Ectodermal cell (in vitro differentiated cells): ENCODE results near the gene UMOD.
"Not testable (repeated sequence)": the region's sequence is repeated elsewhere in the genome, so short reads cannot be mapped to it uniquely, and the experiment has no call there.

ENCODE experiments used
- H3K27ac ChIP-seq: 2 replicates; pipeline ENCODE4 v1.7.0; 2013; ENCODE audit warnings: mild to moderate bottlenecking, low read depth, low read length; ENCODE audit not compliant: insufficient read depth, poor library complexity, severe bottlenecking
- H3K27me3 ChIP-seq: 2 replicates; pipeline ENCODE4 v1.7.0; 2013; ENCODE audit warnings: mild to moderate bottlenecking, low read length; ENCODE audit not compliant: insufficient read depth, control insufficient read depth, poor library complexity, severe bottlenecking
- H3K36me3 ChIP-seq: one replicate; pipeline ENCODE4 v1.7.0; 2013; ENCODE audit warnings: low read length; ENCODE audit not compliant: control insufficient read depth, insufficient read depth
- H3K4me1 ChIP-seq: one replicate; pipeline ENCODE4 v1.7.0; 2013; ENCODE audit warnings: low read length; ENCODE audit not compliant: control insufficient read depth, insufficient read depth
- H3K4me3 ChIP-seq: 2 replicates; pipeline ENCODE4 v1.7.0; 2013; ENCODE audit warnings: low read depth, low read length, control low read depth; ENCODE audit not compliant: insufficient read depth
- H3K9me3 ChIP-seq: 2 replicates; pipeline ENCODE4 v1.7.0; 2013; ENCODE audit warnings: mild to moderate bottlenecking, low read length, moderate library complexity; ENCODE audit not compliant: control insufficient read depth
- WGBS, 2 experiments: methylation state at CpG; one replicate each; pipeline ENCODE4 v1.1.7; 2013; ENCODE audit warnings: missing lambda C conversion rate in 2 of 2; 5-methylcytosine and 5-hydroxymethylcytosine counted together

Gene UMOD

DNA sequence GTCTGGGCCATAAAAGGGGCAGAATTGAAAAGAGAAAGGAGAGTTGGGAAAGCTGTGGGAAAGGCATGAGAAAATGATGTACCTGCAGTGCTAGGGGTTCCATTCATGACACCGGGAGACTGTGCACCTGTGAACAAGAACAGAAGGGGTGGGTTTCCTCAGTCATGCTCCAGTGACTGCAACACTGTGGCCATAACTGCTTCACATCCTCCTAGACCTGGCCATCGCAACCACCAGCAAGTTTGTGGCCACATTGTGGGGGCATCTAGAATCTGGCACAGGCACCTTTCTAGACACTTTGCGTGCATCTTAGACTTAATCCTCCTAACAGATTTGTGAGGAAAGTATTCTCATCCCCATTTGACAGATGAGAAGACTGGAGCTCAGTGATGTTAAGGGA lies 37.9 kb downstream of the UMOD start:
- Histone ChIP-seq H3K4me1 (no peaks in the 10 kb centered on the region), H3K27me3 (no peaks in the 10 kb centered on the region), H3K4me3 (no peak overlapping the region), H3K27ac (no peak overlapping the region), H3K9me3 (no peaks in the 10 kb centered on the region), H3K36me3 (no peaks in the 10 kb centered on the region)
- 92 to 95% methylated on average over 3 of the region's 3 CpGs for WGBS, 2 experiments

DNA sequence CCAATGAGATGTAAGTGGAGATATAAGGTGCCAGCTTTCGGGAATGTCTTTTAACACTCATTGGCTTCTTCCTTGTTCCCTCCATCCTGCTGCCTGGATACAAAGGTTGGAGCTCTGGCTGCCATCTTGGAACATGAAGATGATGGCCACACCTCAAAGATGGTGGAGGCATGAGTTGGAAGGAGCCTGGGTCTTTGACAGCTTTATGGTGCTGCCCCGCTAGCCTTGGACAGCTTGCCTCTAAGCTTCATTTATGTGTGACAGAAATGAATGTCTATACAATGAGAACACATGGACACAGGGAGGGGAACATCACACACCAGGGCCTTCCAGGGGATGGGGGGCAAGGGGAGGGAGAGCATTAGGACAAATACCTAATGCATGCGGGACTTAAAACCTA lies 38.8 kb downstream of the UMOD start:
- no peak overlapping the region for H3K4me3 ChIP-seq
- no peak overlapping the region for H3K27ac ChIP-seq
- no peaks in the 10 kb centered on the region for H3K4me1 ChIP-seq
- no peaks in the 10 kb centered on the region for H3K27me3 ChIP-seq
- H3K9me3 ChIP-seq: no peaks in the 10 kb centered on the region
- 96% methylated on average over 2 to 3 of the region's 3 CpGs for WGBS, 2 experiments
- no peaks in the 10 kb centered on the region for H3K36me3 ChIP-seq

DNA sequence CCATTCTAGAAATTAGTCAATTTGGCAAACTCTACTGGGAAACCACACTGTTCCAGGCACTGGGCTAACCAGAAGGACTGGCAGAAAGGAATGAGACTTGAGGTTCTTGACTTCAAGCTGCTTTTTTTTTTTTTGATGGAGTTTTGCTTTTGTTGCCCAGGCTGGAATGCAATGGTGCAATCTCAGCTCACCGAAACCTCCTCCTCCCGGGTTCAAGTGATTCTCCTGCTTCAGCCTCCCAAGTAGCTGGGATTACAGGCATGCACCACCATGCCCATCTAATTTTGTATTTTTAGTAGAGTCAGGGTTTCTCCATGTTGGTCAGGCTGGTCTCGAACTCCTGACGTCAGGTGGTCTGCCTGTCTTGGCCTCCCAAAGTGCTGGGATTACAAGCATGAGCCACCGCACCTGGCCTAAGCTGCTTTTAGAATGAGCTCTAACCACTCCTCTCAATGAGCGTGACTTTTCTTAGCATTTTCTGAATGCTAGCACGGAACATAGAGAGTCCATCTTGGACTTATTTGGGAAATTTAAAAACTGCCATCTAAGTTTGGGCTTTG lies 39.9 kb downstream of the UMOD start:
- H3K4me1 ChIP-seq, H3K27ac ChIP-seq: not testable (repeated sequence)
- 94 to 95% methylated on average over 7 of the region's 7 CpGs for WGBS, 2 experiments

DNA sequence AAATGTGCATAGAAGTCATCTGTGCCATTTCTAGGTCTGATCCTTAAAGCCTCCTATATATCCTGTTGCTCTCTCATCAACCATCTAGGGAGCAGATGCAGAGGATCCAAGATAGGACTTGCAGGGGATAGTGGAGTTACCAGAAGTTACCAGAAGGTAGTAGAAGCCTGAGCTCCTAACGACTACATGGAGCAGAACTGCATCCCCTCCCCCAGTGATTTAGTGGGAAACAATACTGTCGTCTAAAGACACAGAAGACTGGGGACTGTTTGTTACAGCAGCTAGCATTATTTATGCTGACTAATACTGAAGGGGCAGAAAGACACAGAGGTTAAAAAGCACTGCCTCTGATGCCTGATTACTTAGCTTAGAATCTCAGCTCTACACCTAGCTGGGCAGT lies 41.0 kb downstream of the UMOD start:
- WGBS, 2 experiments: 80 to 89% methylated on average over 2 of the region's 2 CpGs

More for the DNA sequence above, 39.9 kb downstream of the UMOD start:
- not testable (repeated sequence) for H3K27me3 ChIP-seq, H3K9me3 ChIP-seq, H3K36me3 ChIP-seq, H3K4me3 ChIP-seq

DNA sequence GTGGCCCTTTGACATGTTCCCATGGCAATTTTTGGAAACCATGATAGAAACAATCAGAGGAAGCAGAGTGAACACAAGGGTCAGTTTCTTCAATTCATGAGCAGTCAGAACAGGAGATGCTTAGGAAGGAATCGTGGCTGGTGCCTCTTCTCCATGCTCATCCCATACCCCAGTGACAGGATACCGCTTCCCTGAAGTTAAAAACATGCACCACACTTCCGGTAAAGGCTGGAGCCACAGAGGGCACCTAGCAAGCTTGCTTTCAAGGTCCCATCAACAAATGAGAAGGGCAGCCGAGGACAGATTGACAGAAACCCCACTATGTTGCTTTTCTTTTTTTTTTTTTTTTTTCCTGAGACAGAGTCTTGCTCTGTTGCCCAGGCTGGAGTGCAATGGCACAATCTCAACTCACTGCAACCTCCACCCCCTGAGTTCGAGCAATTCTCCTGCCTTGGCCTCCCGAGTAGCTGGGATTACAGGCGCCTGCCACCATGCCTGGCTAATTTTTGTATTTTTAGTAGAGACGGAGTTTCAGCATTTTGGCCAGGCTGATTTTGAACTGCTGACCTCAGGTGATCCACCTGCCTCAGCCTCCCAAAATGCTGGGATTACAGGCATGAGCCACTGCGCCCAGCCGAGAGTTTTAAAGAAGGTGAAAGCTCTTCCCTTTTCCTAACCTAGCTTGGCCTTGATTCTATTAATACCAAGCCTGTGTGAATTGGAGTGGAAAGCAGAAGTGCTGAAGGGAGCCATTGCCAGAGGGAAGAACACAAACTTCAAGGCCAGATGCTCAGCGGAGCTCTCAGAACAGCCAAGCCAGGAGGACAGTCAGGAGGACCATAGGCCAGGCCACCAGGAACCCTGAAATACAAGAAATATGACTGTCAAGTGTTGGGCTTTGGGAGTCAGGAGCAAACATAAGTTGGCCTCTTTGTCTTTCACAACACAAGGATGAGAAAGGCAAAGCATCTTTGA lies 41.8 kb downstream of the UMOD start:
- no peak overlapping the region for H3K4me3 ChIP-seq
- 91% methylated on average over 11 of the region's 11 CpGs for WGBS, 2 experiments
- no peaks in the 10 kb centered on the region for H3K4me1 ChIP-seq
- no peak overlapping the region for H3K27ac ChIP-seq
- no peaks in the 10 kb centered on the region for H3K36me3 ChIP-seq
- H3K9me3 ChIP-seq: no peaks in the 10 kb centered on the region
- H3K27me3 ChIP-seq: no peaks in the 10 kb centered on the region

More for the DNA sequence above, 41.0 kb downstream of the UMOD start:
- Histone ChIP-seq H3K27ac (no peak overlapping the region), H3K9me3 (no peaks in the 10 kb centered on the region), H3K27me3 (no peaks in the 10 kb centered on the region), H3K4me1 (no peaks in the 10 kb centered on the region), H3K36me3 (no peaks in the 10 kb centered on the region), H3K4me3 (no peak overlapping the region)

DNA sequence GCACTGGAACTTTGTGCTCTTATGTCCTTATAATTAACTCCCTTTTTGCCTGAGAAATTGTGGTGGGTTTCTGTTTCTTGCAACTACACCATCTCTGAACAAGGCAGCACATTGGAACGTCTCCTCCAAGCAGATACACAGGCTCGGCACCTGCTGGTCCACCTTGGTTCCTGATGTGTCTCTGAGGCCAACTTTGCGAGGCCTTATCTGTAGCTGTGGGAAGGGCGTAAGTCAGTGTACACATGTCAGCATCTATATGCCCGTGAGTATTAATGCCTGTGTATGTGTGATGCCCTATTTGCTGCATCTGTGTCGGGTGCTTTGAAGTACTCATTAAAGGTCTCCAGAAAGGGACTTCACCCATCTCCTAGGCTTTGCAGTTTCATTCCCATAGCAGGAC lies 42.7 kb downstream of the UMOD start:
- H3K36me3 ChIP-seq: no peaks in the 10 kb centered on the region
- H3K27me3 ChIP-seq: no peaks in the 10 kb centered on the region
- H3K4me1 ChIP-seq: no peaks in the 10 kb centered on the region
- no peaks in the 10 kb centered on the region for H3K9me3 ChIP-seq
- no peak overlapping the region for H3K4me3 ChIP-seq
- H3K27ac ChIP-seq: no peak overlapping the region
- WGBS, 2 experiments: 94 to 95% methylated on average over 6 of the region's 6 CpGs

DNA sequence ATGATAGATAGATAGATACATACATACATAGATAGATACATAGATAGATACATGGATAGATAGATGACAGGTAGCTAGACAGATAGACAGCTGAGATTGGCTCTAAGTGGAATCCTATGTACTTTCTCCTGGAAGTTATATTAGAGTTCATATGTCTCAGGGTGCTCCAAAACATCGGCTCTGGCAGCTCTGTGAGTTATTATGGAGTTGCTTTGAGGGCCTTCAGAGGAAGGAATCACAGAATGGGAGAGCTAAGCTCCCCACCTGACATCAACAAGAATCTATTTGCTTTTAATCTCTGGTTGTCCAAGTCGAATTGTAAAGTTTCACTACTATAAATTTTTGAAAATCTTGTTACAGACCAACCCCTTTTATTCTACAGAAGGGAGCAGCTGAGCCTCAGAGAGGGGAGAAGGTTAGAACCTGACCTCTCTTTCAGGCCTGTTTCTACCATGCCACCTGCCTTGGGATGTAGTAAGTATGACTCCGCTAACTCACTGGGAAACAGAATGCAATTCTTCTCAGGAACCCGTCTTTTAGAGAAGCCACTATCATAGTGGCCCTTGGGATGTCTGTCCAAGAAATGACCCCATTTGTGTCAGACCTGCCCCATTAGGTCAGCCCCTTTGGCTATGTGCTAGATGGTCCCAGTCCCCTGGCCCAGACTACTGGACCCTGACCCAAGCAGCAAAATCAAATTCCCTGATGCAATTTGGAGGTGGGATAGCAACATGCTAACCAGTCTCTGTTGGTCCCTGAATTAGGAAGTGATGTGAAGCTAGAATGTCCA lies 43.5 kb downstream of the UMOD start:
- H3K9me3 ChIP-seq: no peaks in the 10 kb centered on the region
- H3K36me3 ChIP-seq: no peaks in the 10 kb centered on the region
- H3K27ac ChIP-seq: no peak overlapping the region
- no peaks in the 10 kb centered on the region for H3K4me1 ChIP-seq
- no peaks in the 10 kb centered on the region for H3K27me3 ChIP-seq
- WGBS, 2 experiments: 88 to 90% methylated on average over 4 of the region's 4 CpGs
- no peak overlapping the region for H3K4me3 ChIP-seq

DNA sequence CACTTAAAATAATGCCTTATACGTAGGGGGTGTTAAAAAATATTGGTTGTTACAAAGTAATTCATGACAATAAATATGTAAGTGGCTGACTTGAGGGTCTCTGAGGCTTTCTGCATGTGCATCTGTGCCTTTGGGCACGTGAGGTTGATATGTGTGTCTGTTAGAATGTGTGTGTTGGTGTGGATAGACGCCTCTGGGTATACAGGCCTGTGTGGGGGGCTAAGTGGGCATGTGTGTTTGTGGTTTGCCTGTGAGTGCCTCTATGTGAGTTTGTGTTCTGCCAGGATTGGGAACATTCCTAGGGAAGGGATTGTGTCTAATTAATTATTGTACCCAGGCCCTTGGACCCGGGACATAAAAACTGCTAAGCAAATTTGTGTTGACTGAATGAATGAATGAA lies 44.2 kb downstream of the UMOD start:
- Histone ChIP-seq H3K36me3 (no peaks in the 10 kb centered on the region), H3K4me1 (no peaks in the 10 kb centered on the region), H3K9me3 (no peaks in the 10 kb centered on the region), H3K27ac (no peak overlapping the region), H3K27me3 (no peaks in the 10 kb centered on the region), H3K4me3 (no peak overlapping the region)
- WGBS, 2 experiments: 90% methylated on average over 4 of the region's 4 CpGs

DNA sequence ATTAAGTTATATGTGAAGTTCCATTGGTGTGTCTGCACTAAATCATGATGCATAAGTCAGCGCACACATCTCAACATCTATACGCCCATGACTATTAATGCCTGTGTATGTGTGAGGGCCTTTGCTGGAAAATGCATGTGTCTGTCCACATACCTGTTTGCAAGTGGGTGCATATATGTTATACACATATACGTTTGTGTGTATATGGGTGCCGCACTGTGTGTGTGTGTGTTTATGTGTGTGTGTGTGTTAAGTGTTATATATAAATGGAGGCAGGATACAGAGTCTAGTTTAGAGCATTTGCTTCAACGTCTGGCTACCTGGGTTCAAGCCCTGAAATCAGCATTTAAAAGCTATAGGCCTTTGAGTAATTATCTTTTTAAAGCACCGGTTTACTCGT lies 44.7 kb downstream of the UMOD start:
- Histone ChIP-seq H3K36me3 (no peaks in the 10 kb centered on the region), H3K27me3 (no peaks in the 10 kb centered on the region), H3K27ac (no peak overlapping the region), H3K4me1 (no peaks in the 10 kb centered on the region), H3K4me3 (no peak overlapping the region), H3K9me3 (no peaks in the 10 kb centered on the region)
- WGBS, 2 experiments: 94 to 96% methylated on average over 5 to 7 of the region's 7 CpGs

DNA sequence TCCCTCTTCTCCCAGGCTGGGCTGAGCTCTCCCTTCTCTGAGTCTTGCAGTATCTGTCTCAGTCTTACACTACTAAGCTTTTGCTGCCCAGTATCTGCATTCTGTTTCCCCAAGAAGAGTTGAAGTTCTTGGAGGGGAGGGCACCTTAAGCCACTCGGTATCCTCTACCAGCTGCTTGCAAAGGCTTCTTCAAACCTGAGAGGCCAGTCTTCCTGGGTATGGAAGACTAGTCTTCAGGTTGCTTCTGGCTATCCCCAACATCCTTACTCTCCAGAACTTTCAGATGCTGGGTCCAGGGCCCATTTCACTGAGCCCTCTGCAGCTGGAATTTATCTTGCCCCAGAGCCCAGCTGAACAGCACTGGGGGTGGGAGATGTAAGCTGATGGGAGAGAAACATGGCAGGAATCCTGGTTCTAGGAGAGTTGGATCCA lies 45.3 kb downstream of the UMOD start:
- no peaks in the 10 kb centered on the region for H3K27me3 ChIP-seq
- 88 to 95% methylated on average over 1 of the region's 1 CpG for WGBS, 2 experiments
- H3K36me3 ChIP-seq: no peaks in the 10 kb centered on the region
- no peak overlapping the region for H3K4me3 ChIP-seq
- H3K27ac ChIP-seq: no peak overlapping the region
- no peaks in the 10 kb centered on the region for H3K4me1 ChIP-seq
- H3K9me3 ChIP-seq: no peaks in the 10 kb centered on the region
